ENCODE results near the gene RICTOR. TPM values are rescaled to one million over a fixed set of nuclear protein-coding genes. Genes with fewer than 3 reads are reported as not detected.

The RICTOR gene
- total RNA-seq, 1 experiment from 2014 or later, result 22.4 TPM

GRCh38 chr5:39005566-39006232 is 68.5 kb downstream of the RICTOR start:
- Mint-ChIP-seq H3K4me1 (peaks cover 12% of the 10 kb centered on the region), H3K9me3 (peaks cover 9% of the 10 kb centered on the region), H3K27ac (peak overlapping the region; percentile 66), H3K27me3 (ENCODE audit: low read depth) (no peaks in the 10 kb centered on the region), H3K4me3 (no peak overlapping the region), H3K36me3 (peaks cover 9% of the 10 kb centered on the region)
- peak; percentile 82 for ATAC-seq
- TF ChIP-seq TEAD4 (CRISPR knock-in tag; IDR thresholded peaks at IDR 0.05) (no peak), FOXP4 (CRISPR knock-in tag; IDR thresholded peaks at IDR 0.05) (no peak), ZNF317 (CRISPR knock-in tag; IDR thresholded peaks at IDR 0.05; ENCODE audit: borderline replicate concordance, low read depth) (no peak), E2F5 (CRISPR knock-in tag; IDR thresholded peaks at IDR 0.05) (no peak), AFF4 (CRISPR knock-in tag; IDR thresholded peaks at IDR 0.05; ENCODE audit: borderline replicate concordance) (no peak), USF2 (CRISPR knock-in tag; IDR thresholded peaks at IDR 0.05) (no peak), ZBTB21 (CRISPR knock-in tag; IDR thresholded peaks at IDR 0.05; ENCODE audit: borderline replicate concordance) (no peak), ERG (CRISPR knock-in tag; IDR thresholded peaks at IDR 0.05) (no peak), CREM (CRISPR knock-in tag; IDR thresholded peaks at IDR 0.05) (no peak), E2F1 (CRISPR knock-in tag; IDR thresholded peaks at IDR 0.05) (no peak), NR2C2 (CRISPR knock-in tag; IDR thresholded peaks at IDR 0.05) (no peak), NFATC4 (CRISPR knock-in tag; IDR thresholded peaks at IDR 0.05) (no peak), ETV6 (CRISPR knock-in tag; IDR thresholded peaks at IDR 0.05) (no peak), PRDM15 (CRISPR knock-in tag; IDR thresholded peaks at IDR 0.05) (no peak)
- CTCF ChIA-PET, result interaction anchor here (0.6 to 2.1 kb wide), 6 partner anchors 12 to 370 kb away, joined by 4 to 29 read pairs (median 4); no protein-coding TSS in a partner anchor
- no peak for DNase-seq (ENCODE audit: low spot score)
- POLR2A ChIA-PET, result no interaction called here
